Measurements from ENCODE around the gene GALNT16.

- TF ChIP-seq EZH2 (IDR thresholded peaks at IDR 0.05) (no peak), CTCF (IDR thresholded peaks at IDR 0.05) (no peak)
Observed at GRCh38 chr14:69378274-69378673, 118.3 kb downstream of the GALNT16 start.
